ENCODE data around the gene IST1.
A peak's percentile ranks its signal among the peaks of the same experiment; 100 is the strongest.
"Not testable (repeated sequence)": the region's sequence is repeated elsewhere in the genome, so short reads cannot be mapped to it uniquely, and the experiment has no call there.

Gene IST1

GRCh38 chr16:71854369-71854948 lies 40.9 kb upstream of the IST1 start:
- intact Hi-C loops (cut with DNase I; ENCODE audit: low total_unique reads), result no loop called here

GRCh38 chr16:71855937-71856662 lies 39.2 kb upstream of the IST1 start:
- TF ChIP-seq CTCF (IDR thresholded peaks at IDR 0.05), result no peak
- DNase-seq, result no peak
- Histone ChIP-seq H3K9me3 (no peaks in the 10 kb centered on the region), H3K4me3 (no peak overlapping the region), H3K36me3 (peaks cover 16 to 68% (median 40%) of the 10 kb centered on the region in 3 donors), H3K27me3 (no peaks in the 10 kb centered on the region), H3K27ac (no peak overlapping the region), H3K4me1 (peaks cover 0 to 32% (median 4%) of the 10 kb centered on the region in 4 donors)
- intact Hi-C loops (cut with DNase I; ENCODE audit: low total_unique reads), result no loop called here

More at GRCh38 chr16:71854369-71854948, 40.9 kb upstream of the IST1 start:
- no peak overlapping the region for H3K27ac ChIP-seq
- DNase-seq, result no peak
- no peaks in the 10 kb centered on the region for H3K9me3 ChIP-seq
- no peak overlapping the region for H3K4me3 ChIP-seq
- TF ChIP-seq CTCF (IDR thresholded peaks at IDR 0.05), result no peak
- no peaks in the 10 kb centered on the region for H3K27me3 ChIP-seq
- H3K36me3 ChIP-seq, result peaks cover 31 to 68% (median 42%) of the 10 kb centered on the region in 3 donors
- H3K4me1 ChIP-seq, result peaks cover 0 to 25% (median 4%) of the 10 kb centered on the region in 4 donors

- intact Hi-C loops (cut with DNase I; ENCODE audit: low total_unique reads), result no loop called here
- peaks cover 0 to 32% (median 4%) of the 10 kb centered on the region in 4 donors for H3K4me1 ChIP-seq
- peak overlapping the region in 1 of 2 donors; percentile 41 for H3K27ac ChIP-seq
- H3K9me3 ChIP-seq, result no peaks in the 10 kb centered on the region
- no peak for TF ChIP-seq CTCF (IDR thresholded peaks at IDR 0.05)
- H3K27me3 ChIP-seq, result no peaks in the 10 kb centered on the region
- no peak overlapping the region for H3K4me3 ChIP-seq
- H3K36me3 ChIP-seq, result peaks cover 21 to 68% (median 56%) of the 10 kb centered on the region in 3 donors
- no peak for DNase-seq
Observed at GRCh38 chr16:71859762-71860521, 35.4 kb upstream of the IST1 start.

GRCh38 chr16:71863995-71864394 lies 31.3 kb upstream of the IST1 start:
- H3K9me3 ChIP-seq, result no peaks in the 10 kb centered on the region
- H3K27me3 ChIP-seq, result no peaks in the 10 kb centered on the region
- TF ChIP-seq CTCF (IDR thresholded peaks at IDR 0.05), result no peak
- peaks cover 0 to 10% (median 0%) of the 10 kb centered on the region in 4 donors for H3K4me1 ChIP-seq
- intact Hi-C loops (cut with DNase I; ENCODE audit: low total_unique reads), result no loop called here
- no peak overlapping the region for H3K27ac ChIP-seq
- no peak for DNase-seq
- peaks cover 21 to 84% (median 59%) of the 10 kb centered on the region in 3 donors for H3K36me3 ChIP-seq
- H3K4me3 ChIP-seq, result no peak overlapping the region

GRCh38 chr16:71865173-71865863 lies 30.0 kb upstream of the IST1 start:
- TF ChIP-seq CTCF (IDR thresholded peaks at IDR 0.05), result no peak
- peaks cover 21 to 80% (median 57%) of the 10 kb centered on the region in 3 donors for H3K36me3 ChIP-seq
- intact Hi-C loops (cut with DNase I; ENCODE audit: low total_unique reads), result no loop called here

GRCh38 chr16:71867175-71867574 lies 28.2 kb upstream of the IST1 start:
- H3K36me3 ChIP-seq, result peaks cover 21 to 61% (median 41%) of the 10 kb centered on the region in 3 donors
- H3K9me3 ChIP-seq; intact Hi-C loops (cut with DNase I; ENCODE audit: low total_unique reads); H3K27ac ChIP-seq; H3K4me1 ChIP-seq; H3K4me3 ChIP-seq; H3K27me3 ChIP-seq; DNase-seq: not testable (repeated sequence)

More at GRCh38 chr16:71865173-71865863, 30.0 kb upstream of the IST1 start:
- Histone ChIP-seq H3K9me3 (no peaks in the 10 kb centered on the region), H3K4me3 (no peak overlapping the region), H3K27ac (no peak overlapping the region), H3K4me1 (no peaks in the 10 kb centered on the region), H3K27me3 (no peaks in the 10 kb centered on the region)
- DNase-seq, result no peak

Measured in tibial artery (tissue), 4 donors.